ENCODE measurements around the gene PIP4K2A. TPM values are rescaled to one million over a fixed set of nuclear protein-coding genes. Genes with fewer than 3 reads are reported as not detected.
A peak's percentile ranks its signal among the peaks of the same experiment; 100 is the strongest.

The PIP4K2A gene
- total and polyA plus RNA-seq, 2 of the 8 experiments (the other 6 are each of a cell fraction or from before 2014, with no cell fraction given) = 19.0 to 60.9 TPM

- ChIA-PET POLR2A (ENCODE audit: partially characterized antibody) (no interaction called here), CTCF (ENCODE audit: partially characterized antibody) (no interaction called here)
- no peaks in the 10 kb centered on the region for H3K9me3 ChIP-seq (ENCODE audit: insufficient read depth in 2 of 2, low read depth in 1 of 2, low read length in 1 of 2)
- no peak overlapping the region for H3K4me3 ChIP-seq (ENCODE audit: extremely low read depth in 1 of 4, insufficient read depth in 2 of 4, low read depth in 3 of 4, low read length in 4 of 4)
- H3K79me2 ChIP-seq (ENCODE audit: control insufficient read depth in 1 of 2, insufficient read depth in 2 of 2, low read length in 2 of 2) = no peaks in the 10 kb centered on the region
- H2BK12ac ChIP-seq (ENCODE audit: low read depth, low read length) = no peak overlapping the region
- no peak overlapping the region for H3K27ac ChIP-seq (ENCODE audit: low read depth, low read length)
- no peak overlapping the region for H2BK20ac ChIP-seq (ENCODE audit: low read length)
- WGBS, 2 experiments (ENCODE audit: extremely low coverage in 1 of 2, insufficient coverage in 1 of 2, insufficient read length in 1 of 2, insufficient replicate concordance in 2 of 2, low coverage in 1 of 2, low lambda C conversion rate in 2 of 2, missing lambda C conversion rate in 1 of 2) = 77% methylated on average over 4 of the region's 4 CpGs; no CpG with 5 or more reads in 1 of the 2 experiments
- H3K4ac ChIP-seq (replicated peaks; ENCODE audit: insufficient read length, low read depth, low read length) = no peak overlapping the region
- no peak overlapping the region for H3K4me2 ChIP-seq (ENCODE audit: insufficient read depth in 1 of 2, low read depth in 2 of 2, low read length in 2 of 2)
- H4K8ac ChIP-seq (ENCODE audit: extremely low read depth, insufficient read depth, low read length) = no peak overlapping the region
- no peak overlapping the region for H3K23ac ChIP-seq (ENCODE audit: insufficient read length)
- H3K23me2 ChIP-seq (ENCODE audit: low read depth, low read length) = no peaks in the 10 kb centered on the region
- no peak overlapping the region for H3K9ac ChIP-seq (replicated peaks in 1 of 4; ENCODE audit: extremely low read depth in 1 of 4, low read depth in 3 of 4, low read length in 3 of 4)
- no peak overlapping the region for H3K56ac ChIP-seq (replicated peaks; ENCODE audit: insufficient read length, low read depth, low read length)
- peaks cover 0 to 3% (median 0%) of the 10 kb centered on the region in 4 experiments; a peak in 1 of 7 replicates for H3K4me1 ChIP-seq (replicated peaks in 1 of 4; ENCODE audit: control insufficient read depth in 3 of 4, insufficient read depth in 4 of 4, low read length in 3 of 4)
- FAIRE-seq (no peak), DNase-seq (ENCODE audit: low read depth in 1 of 2, low spot score in 2 of 2) (no peak)
- H2AK5ac ChIP-seq (ENCODE audit: low read depth, low read length) = no peak overlapping the region
- H4K20me1 ChIP-seq (replicated peaks in 1 of 2; ENCODE audit: control insufficient read depth in 1 of 2, insufficient read depth in 2 of 2, low read length in 2 of 2) = no peaks in the 10 kb centered on the region
- H3K79me1 ChIP-seq (ENCODE audit: low read depth, low read length) = no peaks in the 10 kb centered on the region; the same call in 1 of the 2 replicates
- H4K5ac ChIP-seq (ENCODE audit: insufficient read length, low read depth, low read length) = no peak overlapping the region
- H3K18ac ChIP-seq (ENCODE audit: extremely low read depth, low read length) = no peak overlapping the region
- no peak overlapping the region for H3K14ac ChIP-seq (ENCODE audit: insufficient read length)
- H2BK5ac ChIP-seq (ENCODE audit: low read depth, low read length) = no peak overlapping the region
- no peak overlapping the region for H2BK15ac ChIP-seq (ENCODE audit: low read length)
- no peak for TF ChIP-seq USF2 (IDR thresholded peaks at IDR 0.05; ENCODE audit: low read length)
- TF ChIP-seq TEAD4 (IDR thresholded peaks at IDR 0.05; ENCODE audit: low read depth, low read length) = peak; percentile 52; the same call in 1 of the 2 replicates
- 0 out of 2 replicates have a peak, but pooled peaks have one; percentile 34 for TF ChIP-seq SRF (IDR thresholded peaks at IDR 0.05; ENCODE audit: low read depth, low read length)
- no peak for TF ChIP-seq SIRT6 (IDR thresholded peaks at IDR 0.05; ENCODE audit: low read length)
- no peak for TF ChIP-seq SP1 (IDR thresholded peaks at IDR 0.05; ENCODE audit: low read depth, low read length)
- H4K91ac ChIP-seq (replicated peaks; ENCODE audit: insufficient read length, low read length) = no peak overlapping the region
- no peak overlapping the region for H2BK120ac ChIP-seq (replicated peaks; ENCODE audit: low read depth, low read length)
- H3K27me3 ChIP-seq (replicated peaks in 1 of 4; ENCODE audit: control insufficient read depth in 3 of 4, extremely low read depth in 1 of 4, insufficient read depth in 3 of 4, low read length in 3 of 4) = no peaks in the 10 kb centered on the region
- peak overlapping the region; percentile 54 for H2AFZ ChIP-seq (ENCODE audit: low read length)
- H3K36me3 ChIP-seq (ENCODE audit: control insufficient read depth in 2 of 4, insufficient read depth in 4 of 4, low read length in 3 of 4) = no peaks in the 10 kb centered on the region
These were observed 8.3 kb upstream of the PIP4K2A start for GRCh38 chr10:22722626-22723169.

Measured in H1 (cell line).